Measurements from ENCODE around the gene SALL4.
"Not testable (repeated sequence)": the region's sequence is repeated elsewhere in the genome, so short reads cannot be mapped to it uniquely, and the experiment has no call there.

Gene SALL4

GRCh38 chr20:51763965-51764602 is 38.2 kb downstream of the SALL4 start:
- DNase-seq, result no peak

GRCh38 chr20:51760905-51761546 is 41.3 kb downstream of the SALL4 start:
- DNase-seq, result no peak

- DNase-seq, result no peak
These were observed 42.4 kb downstream of the SALL4 start for GRCh38 chr20:51759769-51760510.

- no peak for DNase-seq
These were observed 43.3 kb downstream of the SALL4 start for GRCh38 chr20:51758978-51759544.

- no peak for DNase-seq
These were observed 45.1 kb downstream of the SALL4 start for GRCh38 chr20:51757226-51757625.

- no peak for DNase-seq
These were observed 45.7 kb downstream of the SALL4 start for GRCh38 chr20:51756653-51757052.

GRCh38 chr20:51753220-51753619 is 49.1 kb downstream of the SALL4 start:
- not testable (repeated sequence) for DNase-seq

- no peak for DNase-seq
These were observed 49.9 kb downstream of the SALL4 start for GRCh38 chr20:51752343-51752951.

GRCh38 chr20:51750770-51751388 is 51.4 kb downstream of the SALL4 start:
- no peak for DNase-seq

- DNase-seq, result no peak
These were observed 52.1 kb downstream of the SALL4 start for GRCh38 chr20:51750037-51750769.

- no peak for DNase-seq
These were observed 52.7 kb downstream of the SALL4 start for GRCh38 chr20:51749674-51750036.

GRCh38 chr20:51747182-51747911 is 55.0 kb downstream of the SALL4 start:
- no peak for DNase-seq

- DNase-seq, result no peak
These were observed 56.5 kb downstream of the SALL4 start for GRCh38 chr20:51745804-51746203.

GRCh38 chr20:51740838-51741237 is 61.5 kb downstream of the SALL4 start:
- no peak for DNase-seq

GRCh38 chr20:51740308-51740707 is 62.0 kb downstream of the SALL4 start:
- not testable (repeated sequence) for DNase-seq

- no peak for DNase-seq
These were observed 62.5 kb downstream of the SALL4 start for GRCh38 chr20:51739722-51740249.

- DNase-seq, result no peak
These were observed 63.4 kb downstream of the SALL4 start for GRCh38 chr20:51738877-51739447.

GRCh38 chr20:51738261-51738660 is 64.1 kb downstream of the SALL4 start:
- not testable (repeated sequence) for DNase-seq

- DNase-seq, result no peak
These were observed 65.4 kb downstream of the SALL4 start for GRCh38 chr20:51736947-51737346.

- no peak for DNase-seq
These were observed 66.4 kb downstream of the SALL4 start for GRCh38 chr20:51735728-51736600.

Measured in activated gamma-delta T cell (primary cell).